Stimulated activated naive CD4-positive, alpha-beta T cell treated with Interleukin-2 at 50 U/mL for 16 hours (primary cell): ENCODE results near the gene COX7C.

Experiments
- DNase-seq: peaks from one replicate; lab custom pipeline; 2025; lab: John Stamatoyannopoulos, UW

The COX7C gene

GRCh38 chr5:86665984-86666760 lies 48.4 kb downstream of the COX7C start:
- no peak for DNase-seq

- no peak for DNase-seq
Measured at GRCh38 chr5:86666981-86667380, 49.2 kb downstream of the COX7C start.
